GM18511 (cell line): ENCODE data around the gene CHMP5.

Experiments used
- ATAC-seq: cut with Tn5 transposase; IDR thresholded peaks from one replicate; pipeline ENCODE4 v1.9.1; 2021; ENCODE audit warnings: mild to moderate bottlenecking, moderate library complexity; ENCODE audit not compliant: unreplicated experiment

CHMP5 gene

DNA sequence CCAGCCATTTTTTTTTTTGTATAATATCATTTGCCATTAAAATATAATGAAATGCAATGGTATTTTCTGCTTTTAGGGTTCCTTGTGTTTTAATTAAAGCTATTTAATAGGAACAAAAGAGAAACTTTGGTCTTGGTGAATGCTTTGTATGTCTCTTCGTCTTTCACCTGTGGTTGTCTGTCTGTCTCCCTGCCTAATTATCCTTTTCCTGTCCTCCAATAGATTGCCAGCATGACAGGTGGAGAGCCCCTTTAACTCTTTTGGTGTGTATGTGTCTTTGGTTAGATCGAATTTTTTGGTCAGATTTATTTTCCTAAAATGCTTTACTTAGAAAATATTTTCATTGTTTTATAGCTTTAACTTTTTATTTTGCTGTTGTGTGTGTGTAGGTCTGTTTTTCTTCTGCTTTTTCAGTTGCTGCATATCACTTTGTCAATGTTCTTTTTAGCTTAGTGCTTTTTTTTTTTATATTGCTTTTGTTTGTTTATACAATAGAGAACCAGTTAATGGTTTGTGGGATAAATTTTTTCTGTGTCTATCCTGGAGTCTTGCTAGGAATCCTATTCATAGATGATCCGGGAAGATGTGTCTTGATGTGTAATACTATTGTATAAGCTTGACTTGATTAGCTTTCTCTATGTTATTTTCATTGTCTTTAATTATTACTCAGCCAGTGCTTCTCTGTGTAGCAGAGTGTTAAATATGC, 8.6 kb downstream of the CHMP5 start:
- ATAC-seq, result no peak

- ATAC-seq, result no peak
Measured at GRCh38 chr9:33273972-33274328, 9.1 kb downstream of the CHMP5 start.

DNA sequence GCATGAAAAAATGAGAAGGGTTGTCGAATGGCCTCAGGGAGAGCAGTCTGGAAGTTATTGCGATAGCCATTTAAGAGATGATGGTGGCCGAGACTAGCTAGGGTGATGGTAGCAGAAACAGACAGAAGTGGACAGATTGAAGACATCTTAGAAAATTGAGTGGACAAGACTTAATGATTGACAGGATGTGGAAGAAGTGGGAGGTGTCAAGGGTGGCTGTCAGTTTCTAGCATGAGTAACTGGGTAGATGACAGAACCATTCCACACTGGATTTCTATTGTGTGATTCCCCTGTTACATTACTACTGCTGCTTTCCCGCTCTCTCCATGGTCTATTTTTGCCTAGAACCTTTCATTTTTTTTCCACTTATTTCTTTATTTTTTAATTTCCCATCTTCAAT, 12.6 kb downstream of the CHMP5 start:
- no peak for ATAC-seq

GRCh38 chr9:33285502-33285901, 20.7 kb downstream of the CHMP5 start:
- no peak for ATAC-seq

DNA sequence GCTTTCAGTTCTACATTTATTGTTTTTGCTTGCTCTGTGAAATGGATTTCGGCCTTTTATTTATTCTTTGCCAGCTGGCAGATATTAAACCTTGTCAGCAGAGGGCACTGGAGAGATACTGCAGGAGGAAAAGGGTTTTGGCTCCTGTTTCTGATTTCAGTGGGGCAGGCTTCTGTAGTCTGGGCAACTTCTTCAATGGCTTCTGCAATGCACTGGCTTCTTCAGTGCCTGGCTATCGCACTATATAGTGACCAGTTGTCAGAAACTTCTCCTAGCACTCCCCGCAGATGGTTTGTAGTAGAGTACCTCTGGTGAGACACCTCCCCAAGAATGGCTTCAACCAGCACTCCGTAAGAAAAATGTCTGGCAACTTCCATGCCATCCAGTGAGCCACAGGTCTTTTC, 22.2 kb downstream of the CHMP5 start:
- ATAC-seq, result no peak

DNA sequence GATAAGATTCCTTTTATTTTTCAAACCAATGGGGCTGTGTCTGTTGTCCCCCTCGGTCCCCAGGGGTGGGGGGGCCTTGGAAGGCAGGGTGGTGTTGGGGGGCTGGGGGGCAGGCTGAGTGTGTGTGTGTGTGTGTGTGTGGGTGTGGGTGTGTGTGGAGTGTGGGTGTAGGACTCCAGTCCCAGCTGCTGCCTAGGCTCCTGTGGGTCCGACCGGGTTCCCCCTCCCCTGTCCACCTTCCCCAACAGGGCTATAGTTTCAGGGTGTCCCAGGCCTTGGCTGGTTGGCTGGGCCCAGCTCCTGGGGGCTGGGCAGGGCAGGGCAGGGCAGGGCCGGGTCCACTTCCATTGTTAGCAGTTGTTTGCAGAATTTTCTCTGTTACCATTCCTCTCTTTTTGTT, 23.4 kb downstream of the CHMP5 start:
- no peak for ATAC-seq

- no peak for ATAC-seq
Measured at GRCh38 chr9:33288828-33289483, 24.1 kb downstream of the CHMP5 start.

- no peak for ATAC-seq
Measured at GRCh38 chr9:33289496-33289895, 24.6 kb downstream of the CHMP5 start.

DNA sequence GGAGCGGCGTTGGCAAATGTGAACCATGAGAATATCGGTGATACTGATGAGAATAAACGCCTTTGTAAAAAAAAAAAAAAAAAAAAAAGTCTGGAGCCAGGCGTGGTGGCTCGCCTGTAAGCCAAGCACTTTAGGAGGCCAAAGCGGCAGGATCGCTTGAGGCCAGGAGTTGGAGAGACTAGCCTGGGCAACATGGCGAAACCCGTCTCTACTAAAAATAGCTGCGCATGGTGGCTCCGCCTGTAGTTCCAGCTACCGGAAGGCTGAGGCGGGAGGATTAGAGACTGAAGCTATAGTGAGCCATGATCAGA, 25.0 kb downstream of the CHMP5 start:
- ATAC-seq, result no peak

DNA sequence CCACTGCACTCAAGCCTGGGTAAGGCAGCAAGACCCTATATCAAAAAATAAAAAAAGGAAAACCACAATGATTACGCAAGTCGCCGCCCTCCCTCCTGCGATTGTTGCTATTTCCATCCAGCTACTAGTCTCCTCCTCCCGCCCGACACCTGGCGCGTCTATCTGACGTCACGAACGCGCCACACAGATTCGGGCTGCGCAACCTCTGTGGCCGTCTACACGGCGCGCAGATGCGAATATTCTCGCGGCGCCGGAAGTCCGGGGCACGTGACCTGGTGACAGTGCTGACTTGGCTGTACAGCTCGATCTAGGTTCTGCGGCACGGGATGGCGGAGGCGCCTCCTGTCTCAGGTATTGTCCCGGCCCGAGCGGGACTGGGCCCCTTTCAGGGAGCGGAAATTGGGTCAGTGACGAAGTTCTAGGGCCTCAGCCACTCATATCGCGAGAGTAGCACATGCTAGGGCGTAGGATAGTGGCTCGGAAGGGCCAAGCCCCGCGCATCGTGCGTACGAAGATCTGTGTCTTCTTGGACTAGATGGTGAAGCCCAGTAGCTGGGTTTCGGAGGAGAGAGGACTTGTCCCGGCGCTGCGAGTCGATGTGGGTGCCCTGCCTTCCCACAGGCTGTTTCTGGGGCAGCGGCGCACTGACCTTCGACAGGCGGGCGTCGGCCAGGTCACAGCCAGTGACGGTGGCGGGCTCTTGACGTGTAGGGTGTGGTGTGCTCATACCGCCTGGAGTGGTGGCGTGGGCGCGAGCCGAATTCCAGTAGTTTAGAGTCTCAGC, 25.6 kb downstream of the CHMP5 start, which contains the start of gene NFX1:
Gene NFX1, plus strand, starts transcription at position 270 of the 784 bp plus-strand sequence. Its CDS starts 57 bp downstream, at position 327.
- peak; percentile 89 for ATAC-seq

DNA sequence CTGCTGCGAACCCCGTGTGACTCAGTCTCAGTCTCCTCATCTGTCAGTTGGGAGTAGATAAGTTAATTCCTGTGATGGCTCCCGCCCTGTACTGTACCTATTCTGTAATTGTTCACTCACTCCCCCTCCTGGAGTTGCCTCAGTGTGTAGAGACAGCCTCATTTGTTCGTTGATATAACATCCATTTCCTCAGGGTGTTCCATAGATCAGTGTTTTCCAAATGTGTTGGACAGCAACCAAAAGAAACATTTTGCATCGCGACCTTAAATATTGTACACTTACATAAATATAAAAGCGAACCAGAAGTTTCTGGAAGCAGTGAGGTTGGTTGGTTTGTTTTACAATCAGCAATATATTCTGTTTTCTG, 26.2 kb downstream of the CHMP5 start:
- ATAC-seq, result no peak

GRCh38 chr9:33291901-33292300, 27.1 kb downstream of the CHMP5 start:
- no peak for ATAC-seq

DNA sequence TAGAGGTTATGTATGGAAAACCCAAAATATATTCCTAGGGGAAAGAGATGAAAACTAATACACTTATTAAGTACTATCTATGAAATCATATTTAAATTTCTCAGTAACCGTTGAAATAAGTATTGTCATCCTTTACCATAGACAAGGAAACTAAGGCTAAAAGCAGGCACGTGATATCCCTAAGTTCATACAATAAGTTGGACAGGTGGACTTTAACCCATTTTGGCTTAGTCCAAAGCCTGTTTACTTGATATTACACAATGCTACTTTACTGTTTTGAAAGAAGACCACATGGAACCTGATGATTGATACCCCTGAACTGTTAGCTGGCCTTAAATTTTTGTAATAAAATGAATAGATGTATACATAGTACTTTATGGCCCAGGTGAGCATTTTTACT, 28.9 kb downstream of the CHMP5 start:
- ATAC-seq, result no peak

GRCh38 chr9:33294670-33295432, 30.0 kb downstream of the CHMP5 start:
- no peak for ATAC-seq

- ATAC-seq, result peak; percentile 45
Measured at GRCh38 chr9:33295571-33295970, 30.7 kb downstream of the CHMP5 start.

DNA sequence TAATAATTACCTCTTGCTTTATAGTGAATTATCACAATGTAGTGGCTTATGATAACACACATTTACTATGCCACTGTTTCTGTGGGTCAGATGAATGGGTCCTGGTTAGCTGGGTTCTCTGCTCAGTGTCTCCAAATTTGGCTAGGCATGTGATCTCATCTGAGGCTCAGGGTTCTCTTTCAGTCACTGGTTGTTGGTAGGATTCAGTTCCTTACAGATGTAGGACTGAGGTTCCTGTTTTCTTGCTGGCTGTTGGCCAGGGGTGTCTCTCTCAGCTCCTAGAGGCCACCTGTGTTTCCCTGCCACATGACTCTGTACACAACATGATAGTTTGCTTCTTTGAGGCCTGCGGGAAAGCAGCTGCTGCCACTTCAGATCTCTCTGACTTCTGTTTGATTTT, 32.6 kb downstream of the CHMP5 start:
- ATAC-seq, result peak; percentile 85

DNA sequence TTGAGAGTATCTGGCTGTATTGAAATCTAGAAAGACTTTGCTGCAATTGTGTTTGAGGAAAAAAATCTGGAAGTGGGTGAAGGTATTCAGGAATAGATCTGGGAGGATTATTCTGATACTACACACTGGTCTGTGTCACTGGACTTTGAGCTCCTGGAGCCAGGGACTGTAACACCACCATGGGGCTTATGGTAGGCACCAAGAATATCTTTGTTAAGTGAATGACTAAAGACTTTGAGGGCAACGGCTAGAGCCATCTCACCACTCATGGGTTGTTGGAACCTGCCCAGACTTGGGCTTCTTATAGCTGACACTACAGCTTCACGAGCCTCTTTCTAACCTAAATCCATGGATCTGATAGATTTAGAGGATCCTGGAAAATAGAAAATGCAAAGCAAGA, 35.7 kb downstream of the CHMP5 start:
- no peak for ATAC-seq

GRCh38 chr9:33304362-33304761, 39.5 kb downstream of the CHMP5 start:
- no peak for ATAC-seq

DNA sequence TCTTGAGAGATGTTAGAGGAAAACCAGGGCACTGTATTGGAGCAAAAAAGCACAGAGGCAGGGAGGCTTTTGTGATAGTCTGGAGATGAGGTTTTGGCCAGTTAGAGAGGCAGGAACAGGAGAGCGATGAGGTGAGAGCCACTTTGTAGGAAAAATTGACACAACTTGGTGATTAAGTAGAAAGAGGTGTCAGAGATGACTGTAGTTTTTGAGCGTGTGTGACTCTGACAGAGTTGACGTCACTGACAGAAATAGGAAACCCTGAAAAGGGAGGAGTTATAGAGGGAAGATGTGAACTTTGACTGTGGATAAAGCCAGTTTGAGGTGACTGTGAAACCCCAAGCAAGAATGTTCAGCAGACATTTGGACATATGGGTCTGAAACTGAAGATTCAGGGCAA, 41.2 kb downstream of the CHMP5 start:
- ATAC-seq, result no peak

DNA sequence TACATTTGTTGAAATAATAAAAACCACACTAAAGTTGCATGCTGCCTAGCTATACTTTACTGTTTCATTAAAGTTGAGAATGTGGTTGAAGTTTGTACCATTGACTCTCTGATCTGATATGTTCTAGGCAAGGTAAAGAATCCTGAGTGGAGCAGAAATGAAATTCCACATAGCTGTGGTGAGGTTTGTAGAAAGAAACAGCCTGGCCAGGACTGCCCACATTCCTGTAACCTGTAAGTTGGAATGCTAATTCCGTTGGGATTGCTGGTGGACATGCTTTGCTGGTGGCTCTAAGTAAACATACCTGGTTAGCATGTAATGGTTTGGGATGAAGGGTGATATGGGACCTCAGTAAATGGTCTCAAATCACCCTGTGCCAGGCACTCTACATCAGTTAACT, 42.2 kb downstream of the CHMP5 start:
- no peak for ATAC-seq

- ATAC-seq, result no peak
Measured at GRCh38 chr9:33309903-33310302, 45.1 kb downstream of the CHMP5 start.
